Astrocyte (in vitro differentiated cells and primary cell): ENCODE results near the gene GNB1L.

ENCODE experiments used
- EZH2 ChIP-seq: IDR thresholded peaks from 2 replicates; pipeline ENCODE4 v1.6.1; 2012; ENCODE audit warnings: mild to moderate bottlenecking, low read length, inconsistent platforms; ENCODE audit not compliant: insufficient read depth
- TF ChIP-seq, protein P1 (sequence below): IDR thresholded peaks from 2 replicates; pipeline ENCODE4 v1.5.1; 2011; ENCODE audit warnings: low read depth, mild to moderate bottlenecking, inconsistent platforms, low read length, moderate library complexity; ENCODE audit not compliant: insufficient read depth

DNA sequence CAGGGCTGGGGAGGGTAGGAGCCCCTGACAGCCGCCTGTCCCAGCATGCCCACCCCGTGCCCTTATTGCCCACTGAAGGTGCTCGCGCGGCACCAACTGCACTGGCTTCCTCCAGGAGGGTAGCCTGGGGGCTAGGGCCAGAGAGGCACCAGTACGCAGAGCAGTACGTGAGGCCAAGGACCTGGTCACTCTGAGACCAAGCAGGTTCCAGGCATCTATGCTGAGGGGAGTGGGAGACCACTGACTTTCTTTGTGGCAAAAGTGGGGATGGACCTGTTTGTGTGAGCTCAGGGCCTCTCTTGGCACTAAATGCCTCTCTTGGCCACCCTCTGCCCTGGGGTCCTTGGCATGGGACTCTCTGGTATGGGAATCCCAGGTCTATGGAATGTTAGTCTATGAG is 120.5 kb downstream of the GNB1L start:
- TF ChIP-seq, protein P1, sequence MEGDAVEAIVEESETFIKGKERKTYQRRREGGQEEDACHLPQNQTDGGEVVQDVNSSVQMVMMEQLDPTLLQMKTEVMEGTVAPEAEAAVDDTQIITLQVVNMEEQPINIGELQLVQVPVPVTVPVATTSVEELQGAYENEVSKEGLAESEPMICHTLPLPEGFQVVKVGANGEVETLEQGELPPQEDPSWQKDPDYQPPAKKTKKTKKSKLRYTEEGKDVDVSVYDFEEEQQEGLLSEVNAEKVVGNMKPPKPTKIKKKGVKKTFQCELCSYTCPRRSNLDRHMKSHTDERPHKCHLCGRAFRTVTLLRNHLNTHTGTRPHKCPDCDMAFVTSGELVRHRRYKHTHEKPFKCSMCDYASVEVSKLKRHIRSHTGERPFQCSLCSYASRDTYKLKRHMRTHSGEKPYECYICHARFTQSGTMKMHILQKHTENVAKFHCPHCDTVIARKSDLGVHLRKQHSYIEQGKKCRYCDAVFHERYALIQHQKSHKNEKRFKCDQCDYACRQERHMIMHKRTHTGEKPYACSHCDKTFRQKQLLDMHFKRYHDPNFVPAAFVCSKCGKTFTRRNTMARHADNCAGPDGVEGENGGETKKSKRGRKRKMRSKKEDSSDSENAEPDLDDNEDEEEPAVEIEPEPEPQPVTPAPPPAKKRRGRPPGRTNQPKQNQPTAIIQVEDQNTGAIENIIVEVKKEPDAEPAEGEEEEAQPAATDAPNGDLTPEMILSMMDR = no peak
- TF ChIP-seq EZH2 = no peak
